Stimulated activated CD8-positive, alpha-beta memory T cell treated with anti-CD3 and anti-CD28 coated beads, Interleukin-15, amount 100 ng/mL, for 24 hours (primary cell): ENCODE data around the gene TFDP1.
A peak's percentile ranks its signal among the peaks of the same experiment; 100 is the strongest.

Experiments
- DNase-seq: peaks from one replicate; pipeline ENCODE4 v3.0.0-alpha.2; 2020; ENCODE audit warnings: low read depth

The TFDP1 gene

GRCh38 chr13:113584205-113584869 lies at the start of gene TFDP1:
Gene TFDP1, plus strand, starts transcription at chr13:113584753. Its CDS starts 1,085 bp downstream, at chr13:113585838.
- DNase-seq = peak; percentile 70

GRCh38 chr13:113535381-113535781 lies 49.2 kb upstream of the TFDP1 start:
- no peak for DNase-seq

GRCh38 chr13:113536461-113537110 lies 48.0 kb upstream of the TFDP1 start:
- no peak for DNase-seq

GRCh38 chr13:113537205-113537604 lies 47.3 kb upstream of the TFDP1 start:
- no peak for DNase-seq

- no peak for DNase-seq
Measured at GRCh38 chr13:113537909-113538688, 46.5 kb upstream of the TFDP1 start.

GRCh38 chr13:113538689-113539058 lies 45.9 kb upstream of the TFDP1 start:
- DNase-seq = no peak

GRCh38 chr13:113539176-113539575 lies 45.4 kb upstream of the TFDP1 start:
- DNase-seq = no peak

GRCh38 chr13:113539822-113540221 lies 44.7 kb upstream of the TFDP1 start:
- DNase-seq = no peak

GRCh38 chr13:113540523-113540922 lies 44.0 kb upstream of the TFDP1 start:
- DNase-seq = no peak

GRCh38 chr13:113542751-113543424 lies 41.7 kb upstream of the TFDP1 start:
- DNase-seq = no peak

GRCh38 chr13:113544071-113544891 lies 40.3 kb upstream of the TFDP1 start:
- no peak for DNase-seq

- DNase-seq = no peak
Measured at GRCh38 chr13:113544896-113545295, 39.7 kb upstream of the TFDP1 start.

- no peak for DNase-seq
Measured at GRCh38 chr13:113545455-113545930, 39.1 kb upstream of the TFDP1 start.

GRCh38 chr13:113545931-113546516 lies 38.5 kb upstream of the TFDP1 start:
- no peak for DNase-seq

- no peak for DNase-seq
Measured at GRCh38 chr13:113546571-113547237, 37.8 kb upstream of the TFDP1 start.

GRCh38 chr13:113547238-113547971 lies 37.1 kb upstream of the TFDP1 start:
- no peak for DNase-seq

- no peak for DNase-seq
Measured at GRCh38 chr13:113548171-113548641, 36.3 kb upstream of the TFDP1 start.

GRCh38 chr13:113548778-113549621 lies 35.6 kb upstream of the TFDP1 start:
- DNase-seq = no peak

GRCh38 chr13:113550453-113550852 lies 34.1 kb upstream of the TFDP1 start:
- no peak for DNase-seq
